GM19452 (cell line): Measurements from ENCODE around the gene FBLN2.

ENCODE experiments used
- ATAC-seq: cut with Tn5 transposase; IDR thresholded peaks from one replicate; pipeline ENCODE4 v1.9.1; 2021; ENCODE audit not compliant: unreplicated experiment

The FBLN2 gene

DNA sequence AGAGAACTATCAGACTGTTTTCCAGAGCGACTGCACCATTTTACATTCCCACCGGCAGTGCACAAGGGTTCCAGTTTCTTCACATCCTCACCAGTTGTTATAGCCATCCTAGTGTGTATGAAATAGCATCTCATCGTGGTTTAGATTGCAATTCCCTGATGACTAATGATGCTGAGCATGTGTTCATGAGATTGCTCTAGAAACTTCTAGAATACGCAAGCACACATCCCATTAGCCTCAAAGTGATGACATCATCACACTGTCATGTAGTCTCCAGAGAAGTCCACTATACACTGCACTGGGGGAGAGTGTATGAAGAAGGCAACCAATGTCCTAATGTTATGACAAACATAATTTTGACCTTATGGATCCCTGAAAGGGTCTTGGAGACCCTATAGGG lies 30.1 kb downstream of the FBLN2 start:
- ATAC-seq, result no peak

DNA sequence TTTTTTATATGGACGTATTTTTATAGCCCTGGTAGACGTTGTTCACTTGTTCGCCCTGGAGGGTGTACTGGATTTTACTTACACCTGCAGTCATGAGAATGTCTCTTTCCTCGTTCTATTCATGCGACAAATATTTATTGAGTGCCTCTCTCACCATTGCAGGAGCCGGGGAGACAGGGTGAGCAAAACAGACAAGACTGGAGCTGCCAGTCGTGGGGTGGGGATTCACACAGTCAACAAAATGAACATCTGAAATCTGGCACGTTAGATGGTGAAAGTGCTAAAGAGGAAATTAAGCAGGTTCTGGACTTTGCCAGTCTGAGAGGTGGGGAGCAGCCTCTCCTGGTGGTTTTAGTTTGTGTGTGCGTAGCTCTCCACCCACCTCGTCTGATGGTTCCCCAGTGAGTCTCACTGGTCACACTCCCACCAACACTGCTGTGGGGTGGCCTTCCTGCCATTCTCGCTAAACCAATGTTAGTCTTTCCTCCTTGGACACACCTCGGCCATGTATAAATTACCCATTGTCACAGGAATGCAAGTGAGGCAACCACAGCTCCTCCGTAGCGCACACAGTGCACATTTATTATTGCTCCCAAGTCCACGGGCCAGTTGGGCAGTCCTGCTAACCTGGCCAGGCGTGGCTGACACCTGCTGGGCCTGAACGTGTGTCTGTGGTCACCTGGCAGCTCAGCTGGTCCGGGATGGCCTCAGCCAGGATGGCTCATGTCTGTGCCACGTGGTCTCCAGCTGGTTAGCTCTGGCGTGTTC lies 31.5 kb downstream of the FBLN2 start:
- ATAC-seq, result no peak

DNA sequence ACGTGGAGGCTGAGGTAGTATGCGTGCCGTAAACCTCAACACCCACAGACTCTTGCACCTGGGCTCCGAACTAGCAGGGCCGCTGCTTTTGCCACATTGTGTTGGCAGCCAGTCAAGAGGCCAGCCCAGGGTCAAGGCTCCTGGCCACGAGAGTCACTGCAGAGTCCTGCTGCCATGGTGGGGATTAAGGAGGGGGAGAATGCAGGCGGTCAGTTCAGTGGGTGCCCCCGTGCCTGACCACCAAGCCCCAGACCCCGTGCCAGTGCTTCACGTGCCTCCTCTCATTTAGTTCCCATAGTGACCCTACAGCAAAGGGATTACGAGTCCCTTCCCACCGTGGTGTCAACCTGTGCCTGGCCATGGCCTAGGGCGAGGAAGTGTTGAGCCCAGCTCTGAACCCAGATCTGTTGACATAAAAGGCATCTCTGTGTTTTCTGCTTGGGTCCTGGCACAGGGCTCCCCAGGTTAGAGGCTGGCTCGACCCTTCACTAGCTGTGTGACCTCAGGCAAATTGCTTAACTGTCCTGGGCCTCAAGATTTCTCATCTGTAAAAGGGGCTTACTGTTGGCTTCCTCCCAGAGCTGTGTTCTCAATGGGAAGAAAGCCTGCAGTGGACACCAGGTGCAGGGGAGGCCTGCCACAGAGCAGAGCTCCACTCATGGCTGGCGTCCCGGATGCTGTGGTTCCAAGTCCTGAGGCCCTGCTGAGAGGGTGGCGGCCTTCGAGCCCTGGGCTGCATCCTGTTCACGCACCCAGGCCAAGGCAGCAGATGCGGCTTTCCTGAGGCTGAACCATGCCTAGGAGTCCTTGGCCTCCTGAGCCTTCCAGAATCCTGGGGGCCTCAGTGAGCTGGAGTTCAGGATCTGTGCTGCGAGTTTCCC lies 32.8 kb downstream of the FBLN2 start:
- ATAC-seq, result no peak

DNA sequence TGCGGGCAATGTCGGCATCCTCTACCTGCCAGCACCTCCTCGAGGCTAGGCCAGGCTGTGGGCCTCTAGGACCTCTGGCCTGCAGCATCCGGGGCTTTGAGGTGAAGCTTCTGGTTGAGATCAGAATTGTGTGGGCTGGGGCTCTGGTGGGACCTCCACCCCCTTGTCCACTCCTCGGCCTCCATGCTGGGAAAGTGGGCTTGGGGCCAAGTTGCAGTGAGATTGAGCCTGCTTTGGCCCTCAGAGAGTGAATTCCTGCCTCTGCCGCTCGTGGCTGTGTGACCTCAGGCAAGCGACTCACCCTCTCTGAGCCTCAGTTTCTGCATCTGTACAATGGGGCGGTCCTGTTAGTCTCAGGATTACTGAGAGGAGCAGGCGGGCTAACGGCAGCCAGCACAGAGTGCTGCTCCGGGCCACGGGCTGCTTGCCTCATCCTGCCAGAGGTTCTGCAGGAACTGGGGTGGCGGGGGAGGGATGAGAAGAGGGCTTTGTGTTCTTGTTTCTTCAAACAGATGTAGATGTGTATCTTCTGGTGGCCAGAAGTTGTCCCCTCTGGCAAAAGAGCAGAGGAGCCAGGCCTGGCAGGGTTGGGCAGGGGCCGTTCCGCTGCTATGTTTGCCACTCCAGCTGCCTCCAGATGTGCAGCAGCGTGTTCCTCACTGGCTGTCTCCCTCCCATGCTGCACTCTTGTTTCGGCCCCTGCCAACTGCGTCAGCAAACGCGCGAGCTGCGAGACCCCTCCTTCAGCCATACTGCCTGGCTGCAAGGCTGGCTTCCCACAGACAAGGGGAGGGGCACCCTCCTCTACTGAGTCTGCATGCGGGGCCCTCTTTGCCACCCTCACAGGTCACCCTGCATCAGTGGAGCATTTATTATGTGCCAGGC lies 33.7 kb downstream of the FBLN2 start:
- no peak for ATAC-seq

DNA sequence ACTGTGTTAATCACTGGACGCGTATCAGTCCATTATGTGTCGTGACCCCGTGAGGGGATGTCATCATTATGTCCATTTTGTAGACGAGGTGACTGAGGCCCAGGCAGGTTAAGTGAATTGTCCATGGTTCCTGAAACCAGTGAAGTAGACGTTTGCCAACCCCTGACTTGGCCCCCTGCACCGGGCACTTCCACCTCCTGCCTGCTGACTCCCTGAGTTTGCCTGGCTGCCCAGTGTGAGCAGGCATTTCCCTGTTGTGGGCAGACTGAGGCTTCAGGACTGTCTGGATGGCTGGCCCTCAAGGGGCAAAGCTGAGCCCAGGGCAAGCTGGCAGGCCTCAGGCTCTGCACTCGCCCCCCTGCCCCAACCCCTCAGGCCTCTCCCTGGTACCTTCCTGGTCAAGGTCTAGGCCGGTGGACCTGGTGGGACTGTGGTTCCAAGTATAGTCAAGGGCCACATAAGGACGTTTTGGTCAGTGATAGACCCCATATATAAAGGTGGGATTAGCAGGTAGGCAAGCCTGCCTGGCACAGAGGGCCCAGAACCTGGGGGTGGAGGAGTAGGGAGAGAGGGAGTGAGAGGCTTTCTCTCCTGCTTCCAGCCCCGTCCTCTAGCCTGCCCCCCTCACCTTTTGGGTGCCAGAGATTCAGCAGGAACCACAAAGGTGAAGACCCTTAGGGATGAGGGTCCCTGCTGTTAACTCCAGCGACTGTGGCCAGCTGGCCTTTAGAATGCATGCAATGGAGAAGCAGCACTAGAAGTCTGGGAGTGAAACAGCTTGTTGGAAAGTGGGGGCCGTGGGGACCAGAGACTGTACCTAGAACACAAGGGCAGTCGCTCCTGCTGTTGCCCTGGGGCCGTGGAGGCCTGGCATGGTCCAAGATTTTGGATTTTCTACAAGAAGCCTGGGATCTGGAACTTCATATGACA lies 34.6 kb downstream of the FBLN2 start:
- no peak for ATAC-seq

DNA sequence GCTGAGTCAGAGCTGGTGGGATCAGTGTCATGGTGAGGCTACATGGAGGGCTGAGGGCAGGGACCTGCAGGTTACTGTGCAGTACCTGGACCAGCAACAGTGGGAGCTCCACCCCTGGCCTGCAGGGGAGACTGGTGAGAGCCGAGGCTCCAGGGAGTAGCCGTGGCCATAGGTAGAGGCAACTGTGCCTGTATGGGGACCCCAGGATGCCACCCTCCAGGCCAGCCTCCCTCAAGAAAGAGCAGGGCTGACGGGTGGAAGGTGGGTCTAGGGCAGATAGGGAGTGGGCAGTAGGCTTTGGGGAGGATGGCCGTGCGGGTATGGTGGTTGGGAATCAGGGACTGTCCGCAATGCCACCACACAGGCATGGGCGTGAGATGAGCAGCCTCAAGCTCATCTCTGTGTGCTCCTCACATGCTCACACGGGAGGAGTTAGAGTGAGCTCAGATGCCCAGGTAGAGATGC lies 35.5 kb downstream of the FBLN2 start:
- ATAC-seq, result no peak

DNA sequence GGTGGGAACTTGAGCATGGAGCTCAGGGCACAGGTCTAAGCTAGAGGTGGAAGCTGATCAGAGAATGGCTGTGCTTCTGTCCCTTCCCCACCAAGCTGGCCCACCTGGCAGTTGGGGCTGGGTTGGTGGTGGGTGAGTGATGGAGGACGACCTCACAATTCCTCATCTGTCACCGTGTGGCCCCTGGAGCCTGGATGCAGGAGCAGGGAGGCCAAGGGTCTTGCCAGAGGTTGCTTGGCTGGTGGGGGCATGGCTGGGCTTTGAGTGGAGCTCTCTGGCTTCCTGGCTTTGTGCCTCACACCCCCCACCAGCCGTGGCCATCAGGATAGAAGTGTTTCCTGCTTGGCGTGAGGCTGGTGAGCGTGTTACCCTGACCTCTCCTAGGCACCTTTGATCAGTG lies 36.0 kb downstream of the FBLN2 start:
- no peak for ATAC-seq

DNA sequence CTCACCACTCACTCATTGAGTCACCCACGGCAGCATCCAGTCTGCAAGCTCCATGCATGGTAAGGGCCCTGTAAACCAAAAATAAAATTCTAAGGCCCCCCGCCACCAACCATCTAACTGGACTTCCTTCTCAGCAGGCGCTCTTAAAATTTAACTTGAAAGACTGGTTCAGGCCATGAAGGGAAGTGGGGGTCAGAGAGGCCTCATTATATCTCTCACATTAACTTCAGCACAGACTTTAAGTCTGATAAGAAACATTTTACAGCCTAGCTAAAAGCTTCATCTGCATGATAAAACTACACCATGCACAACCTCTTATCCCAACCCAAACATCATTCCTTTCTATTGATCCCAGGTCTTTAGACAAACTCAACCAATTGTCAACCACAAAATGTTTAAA lies 38.5 kb downstream of the FBLN2 start:
- no peak for ATAC-seq

DNA sequence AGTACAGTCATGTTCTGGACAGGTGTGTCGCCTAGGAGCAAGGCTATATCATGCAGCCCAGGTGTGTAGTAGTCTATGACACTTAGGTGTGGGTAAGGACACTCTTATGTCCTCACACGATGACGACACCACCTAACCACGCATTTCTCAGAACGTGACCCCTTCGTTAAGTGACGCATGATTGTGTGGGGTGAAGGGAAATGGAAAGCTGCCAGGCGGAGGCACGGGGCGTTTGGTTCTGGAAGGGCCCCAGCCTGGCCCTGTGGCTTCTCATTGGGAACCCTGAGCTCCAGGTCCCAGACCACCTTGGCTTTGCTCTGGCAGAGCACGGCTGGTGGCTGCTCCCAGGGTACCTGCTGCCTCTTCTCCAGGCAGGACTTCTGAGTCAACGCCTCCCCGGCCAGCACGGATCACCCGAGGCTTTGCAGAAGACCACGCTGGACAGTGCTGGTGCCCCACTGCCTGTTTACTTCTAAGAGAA lies 39.3 kb downstream of the FBLN2 start:
- no peak for ATAC-seq

DNA sequence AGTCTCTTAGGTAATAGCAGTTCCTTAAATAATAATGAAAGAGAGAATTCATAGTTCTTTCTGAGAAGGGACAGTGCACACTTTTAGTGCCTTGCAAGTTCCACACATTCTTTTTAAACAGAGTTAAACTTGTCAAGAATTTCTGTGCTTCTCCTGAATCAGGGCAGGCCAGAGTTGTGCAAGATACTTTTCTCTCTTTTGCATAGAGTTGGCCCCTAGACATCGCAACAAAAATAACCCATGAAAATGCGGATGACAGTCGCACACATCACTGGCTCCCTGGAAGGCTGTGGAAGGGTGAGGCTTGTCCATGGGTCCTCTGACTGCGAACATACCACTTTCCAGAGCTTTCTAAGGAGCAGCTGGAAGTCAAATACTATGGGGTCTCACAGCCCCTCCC lies 40.1 kb downstream of the FBLN2 start:
- no peak for ATAC-seq

DNA sequence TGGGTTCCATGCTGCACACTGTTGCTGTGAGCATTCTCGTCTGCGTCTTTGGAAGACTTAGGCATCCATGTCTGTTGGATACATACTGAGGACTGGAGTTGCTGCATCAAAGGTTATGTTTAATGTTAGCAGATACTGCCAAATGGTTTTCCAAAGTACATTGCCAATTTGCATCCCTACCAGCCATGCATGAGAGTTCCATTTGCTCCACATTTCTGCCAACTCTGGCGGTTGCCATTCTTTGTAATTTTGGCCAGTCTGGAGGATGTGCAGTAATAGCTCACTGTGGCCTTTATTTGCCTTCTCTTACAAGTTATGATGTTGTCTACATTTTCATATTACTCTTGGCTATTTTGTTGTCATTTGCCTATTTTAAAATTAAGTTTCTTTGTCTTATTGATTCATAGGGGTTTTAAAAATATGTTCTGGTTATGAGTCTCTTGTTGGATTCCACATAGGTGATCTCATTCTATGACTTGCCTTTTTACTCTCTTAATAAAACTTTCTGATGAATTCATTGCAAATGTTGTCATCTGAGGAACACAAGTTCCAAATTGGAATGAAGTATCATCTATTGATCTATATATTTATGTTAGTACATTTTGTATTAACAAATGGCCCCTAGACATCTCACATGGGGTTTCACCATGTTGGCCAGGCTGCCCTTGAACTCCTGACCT lies 42.1 kb downstream of the FBLN2 start:
- no peak for ATAC-seq

DNA sequence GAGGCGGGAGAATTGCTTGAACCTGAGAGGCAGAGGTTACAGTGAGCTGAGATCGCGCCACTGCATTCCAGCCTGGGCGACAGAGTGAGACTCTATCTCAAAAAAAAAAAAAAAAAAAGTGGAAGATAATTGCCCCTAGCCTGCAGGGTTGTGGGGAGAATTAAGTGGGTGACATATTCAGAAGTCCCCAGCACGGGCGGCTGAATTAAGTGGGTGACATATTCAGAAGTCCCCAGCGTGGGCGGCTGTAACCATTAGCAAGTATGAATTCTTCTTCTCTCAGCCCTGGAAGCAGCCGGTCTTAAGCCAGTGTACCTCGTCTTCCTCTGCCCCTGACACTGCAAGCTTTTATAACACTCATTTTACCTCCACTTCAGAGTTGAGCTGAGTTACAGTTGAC lies 44.7 kb downstream of the FBLN2 start:
- no peak for ATAC-seq

DNA sequence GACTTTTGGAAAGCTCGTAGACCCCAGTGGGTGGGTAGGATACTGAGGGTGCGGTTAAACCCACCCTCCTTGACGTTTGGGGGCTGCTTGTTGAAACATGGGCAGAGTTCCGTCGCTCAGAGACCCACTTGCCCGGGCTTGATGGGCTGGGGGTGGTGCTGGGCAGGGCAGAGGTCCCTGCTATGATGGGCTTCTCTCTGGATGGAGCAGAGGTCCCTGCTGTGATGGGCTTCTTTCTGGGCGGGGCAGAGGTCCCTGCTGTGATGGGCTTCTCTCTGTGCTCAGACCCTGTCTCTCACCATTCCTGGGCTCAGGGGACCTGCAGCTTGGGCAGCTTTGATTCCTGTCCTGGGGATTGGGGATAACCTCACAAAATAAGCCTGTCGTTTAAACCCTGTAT lies 45.2 kb downstream of the FBLN2 start:
- no peak for ATAC-seq

DNA sequence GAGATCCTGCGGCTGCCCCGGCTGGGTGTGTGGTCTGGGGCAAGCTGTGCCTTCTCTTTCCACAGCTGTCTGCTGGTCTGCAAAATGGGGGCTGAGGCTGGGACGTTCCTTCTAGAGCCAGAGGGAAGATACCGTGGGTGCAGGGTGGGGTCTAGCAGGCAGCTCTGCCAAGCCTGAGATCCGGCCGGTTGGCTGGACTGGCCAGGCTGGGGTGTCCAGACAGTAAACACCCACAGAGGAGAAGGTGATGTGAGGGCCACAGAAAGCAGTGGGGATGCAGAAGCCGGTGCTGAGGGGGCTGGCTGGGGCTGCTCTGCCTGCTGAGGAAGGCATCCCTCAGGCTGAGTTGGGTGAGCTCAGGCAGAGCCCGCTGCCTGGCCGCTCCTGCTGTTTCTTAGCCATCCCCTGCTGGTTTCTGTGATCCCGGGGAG lies 46.1 kb downstream of the FBLN2 start:
- no peak for ATAC-seq

DNA sequence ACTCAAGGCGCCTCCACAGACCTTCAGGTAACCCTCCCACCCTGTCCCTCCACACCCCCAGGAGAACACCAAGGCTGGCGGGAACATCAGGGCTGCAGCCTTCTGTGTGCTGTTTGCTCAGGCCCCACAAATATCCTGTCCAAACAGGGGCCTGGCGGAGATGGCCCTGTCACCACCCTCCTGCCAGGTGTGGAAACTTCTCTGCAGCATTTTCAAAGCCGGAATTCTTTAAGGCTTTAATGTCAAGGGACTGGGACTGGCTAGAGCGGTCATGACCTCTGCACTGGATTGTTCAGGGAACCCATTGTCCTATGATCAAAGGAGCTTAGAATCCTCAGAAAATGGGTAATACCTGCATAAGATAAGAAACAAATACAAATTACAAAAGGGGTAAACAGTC lies 46.6 kb downstream of the FBLN2 start:
- no peak for ATAC-seq

DNA sequence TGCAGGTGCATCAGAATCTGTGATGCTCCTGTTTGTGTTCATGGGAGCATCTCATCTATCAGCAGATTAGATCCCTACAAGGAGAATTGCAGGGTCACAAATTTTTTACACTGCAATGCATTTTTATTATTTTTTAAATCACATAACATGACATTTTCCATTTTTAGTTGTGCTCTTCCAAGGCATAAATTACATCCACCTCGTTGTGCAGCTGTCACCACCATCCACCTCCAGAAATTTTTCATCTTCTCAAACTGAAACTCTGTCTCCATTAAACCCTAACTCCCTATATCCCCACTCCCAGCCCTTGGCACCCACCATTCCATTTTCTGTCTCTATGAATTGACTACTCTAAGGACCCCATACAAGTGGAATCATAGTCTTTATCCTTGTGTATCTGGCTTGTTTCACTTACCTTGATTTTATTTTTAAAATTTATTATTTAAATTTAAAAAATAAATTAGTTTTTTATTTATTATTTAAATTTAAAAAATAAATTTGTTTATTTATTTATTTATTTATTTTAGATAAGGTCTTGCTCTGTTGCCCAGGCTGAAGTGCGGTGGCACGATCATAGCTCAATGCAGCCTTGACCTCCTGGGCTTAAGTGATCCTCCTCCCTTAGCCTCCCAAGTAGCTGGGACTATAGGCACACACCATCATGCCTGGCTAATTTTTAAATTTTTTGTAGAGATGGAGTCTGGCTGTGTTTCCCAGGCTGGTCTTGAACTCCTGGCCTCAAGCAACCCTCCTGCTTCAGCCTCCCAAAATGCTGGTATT lies 47.7 kb downstream of the FBLN2 start:
- no peak for ATAC-seq

DNA sequence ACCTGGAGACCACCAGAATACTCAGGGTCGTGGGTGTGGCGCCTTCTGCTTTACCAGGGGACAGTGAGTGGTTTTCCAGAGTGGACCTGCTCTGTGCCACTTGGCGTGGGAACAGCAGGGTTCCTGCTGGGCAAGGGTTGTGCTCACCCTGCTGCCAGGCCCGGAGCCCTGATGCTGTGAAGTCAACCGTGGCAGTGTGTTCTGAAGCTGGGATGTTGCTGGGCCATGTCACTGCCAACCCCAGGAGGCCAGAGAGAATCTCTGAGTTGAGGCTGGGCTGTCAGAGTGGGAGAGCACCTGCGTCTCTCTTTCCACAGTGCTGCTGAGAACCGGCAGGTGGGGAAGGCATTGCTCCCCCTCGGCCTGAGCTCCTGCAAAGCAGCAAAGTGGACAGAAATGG lies 48.7 kb downstream of the FBLN2 start:
- no peak for ATAC-seq

DNA sequence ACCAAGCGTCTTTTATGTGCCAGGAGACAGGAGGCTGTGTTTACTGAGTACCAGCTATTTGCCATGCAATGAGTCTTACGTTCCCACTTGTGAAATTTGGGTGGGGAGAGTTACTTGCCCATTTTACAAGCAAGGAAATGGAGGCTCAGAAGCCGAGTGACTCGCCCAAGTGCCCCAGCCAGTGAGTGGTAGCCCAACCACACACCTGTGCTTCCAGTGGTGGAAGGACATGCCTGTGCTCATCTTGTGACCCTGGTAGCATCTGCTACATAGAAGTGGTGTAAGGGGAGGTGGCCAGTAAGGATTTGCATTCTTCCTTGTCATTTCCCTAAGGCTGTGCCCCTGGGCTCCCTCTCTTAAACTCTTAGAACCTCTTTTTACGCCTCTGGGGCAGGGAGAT lies 49.3 kb downstream of the FBLN2 start:
- no peak for ATAC-seq
